GM21526 (cell line): ENCODE measurements around the gene OR6C75.
"Not testable (repeated sequence)": the region's sequence is repeated elsewhere in the genome, so short reads cannot be mapped to it uniquely, and the experiment has no call there.

Experiments used
- ATAC-seq: cut with Tn5 transposase; IDR thresholded peaks from one replicate; pipeline ENCODE4 v1.9.1; 2021; ENCODE audit warnings: moderate library complexity; ENCODE audit not compliant: unreplicated experiment, low FRiP score

Gene OR6C75

GRCh38 chr12:55362675-55363074 is at the start of gene OR6C75:
Gene OR6C75, plus strand, starts transcription at chr12:55362975. Its CDS starts 2,136 bp downstream, at chr12:55365111.
- no peak for ATAC-seq

DNA sequence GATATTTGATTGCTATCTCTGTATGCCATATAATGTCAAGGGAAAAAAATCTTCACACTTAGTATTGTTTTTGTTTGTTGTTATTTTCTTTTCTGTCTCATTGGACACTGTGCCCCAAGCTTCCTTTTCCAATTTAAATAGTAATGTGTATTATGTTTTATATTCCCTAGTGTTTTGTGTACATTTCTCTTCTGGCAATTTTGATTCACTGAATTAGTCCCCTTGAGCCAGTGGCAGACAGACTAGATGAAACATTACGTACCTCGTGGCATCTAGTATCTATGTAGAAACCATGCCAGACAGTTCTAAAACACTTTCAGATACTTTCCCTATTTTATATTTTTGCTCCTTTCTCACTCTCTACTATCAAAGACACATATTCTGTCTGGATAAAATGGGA is 48.7 kb upstream of the OR6C75 start, which contains the start of gene OR6C1:
Gene OR6C1 (plus strand): TSS at position 301 of the 400 bp plus-strand sequence. CDS start 6,257 bp downstream, outside the sequence.
- no peak for ATAC-seq

DNA sequence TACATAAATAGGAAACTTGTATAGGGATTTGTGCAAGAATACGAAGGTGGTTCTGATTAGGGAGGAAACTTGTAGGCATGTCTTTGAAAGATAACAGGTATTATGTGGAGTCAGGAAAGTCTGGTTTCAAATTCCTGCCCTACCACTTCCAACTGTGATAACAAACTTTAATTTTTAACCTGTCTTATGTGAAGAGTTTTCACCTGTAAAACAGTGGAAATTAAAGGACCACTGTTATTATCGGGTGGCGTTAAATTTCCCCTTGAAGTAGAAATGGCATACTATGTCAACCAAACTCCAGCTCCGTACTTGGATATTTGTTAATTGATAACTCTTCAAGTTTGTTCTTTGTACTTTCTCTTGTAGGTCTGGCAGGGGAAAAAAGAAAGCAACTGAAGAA is 42.6 kb upstream of the OR6C75 start:
- no peak for ATAC-seq

DNA sequence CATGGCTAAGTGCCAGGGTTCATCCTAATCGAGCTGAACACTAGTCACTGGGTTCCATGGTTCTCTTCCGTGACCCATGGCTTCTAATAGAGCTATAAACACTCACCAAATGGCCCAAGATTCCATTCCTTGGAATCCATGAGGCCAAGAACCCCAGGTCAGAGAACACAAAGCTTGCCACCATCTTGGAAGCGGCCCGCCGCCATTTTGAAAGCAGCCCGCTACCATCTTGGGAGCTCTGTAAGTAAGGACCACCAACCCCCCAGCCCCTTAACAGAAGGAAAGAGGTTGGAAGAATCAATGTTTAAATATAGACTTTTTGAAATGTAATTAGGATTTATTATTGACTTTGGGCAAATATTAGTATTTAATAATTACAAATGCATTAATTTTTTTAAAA is 37.0 kb upstream of the OR6C75 start:
- not testable (repeated sequence) for ATAC-seq

DNA sequence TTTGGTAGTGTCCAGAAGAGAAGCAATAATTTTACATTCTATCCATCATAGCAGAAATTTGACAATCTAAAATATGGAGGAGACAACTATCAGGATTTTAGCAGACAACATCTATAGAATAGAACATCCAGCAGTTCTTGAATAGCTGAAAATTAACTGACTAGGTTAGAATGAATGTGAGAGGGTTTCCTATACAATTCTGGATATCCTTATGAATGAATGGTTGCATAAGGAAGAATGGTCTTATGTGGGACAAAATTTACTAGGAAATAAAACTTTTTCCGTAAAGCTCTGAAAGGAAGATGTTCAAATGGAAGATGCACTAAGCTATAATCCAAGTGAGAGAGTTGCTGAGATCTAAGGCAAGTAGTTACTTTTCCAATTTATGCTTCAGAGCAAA is 32.3 kb upstream of the OR6C75 start, which contains the start of gene OR6C3:
Gene OR6C3 (plus strand): TSS at position 301 of the 400 bp plus-strand sequence. CDS start 955 bp downstream, outside the sequence.
- ATAC-seq, result no peak

DNA sequence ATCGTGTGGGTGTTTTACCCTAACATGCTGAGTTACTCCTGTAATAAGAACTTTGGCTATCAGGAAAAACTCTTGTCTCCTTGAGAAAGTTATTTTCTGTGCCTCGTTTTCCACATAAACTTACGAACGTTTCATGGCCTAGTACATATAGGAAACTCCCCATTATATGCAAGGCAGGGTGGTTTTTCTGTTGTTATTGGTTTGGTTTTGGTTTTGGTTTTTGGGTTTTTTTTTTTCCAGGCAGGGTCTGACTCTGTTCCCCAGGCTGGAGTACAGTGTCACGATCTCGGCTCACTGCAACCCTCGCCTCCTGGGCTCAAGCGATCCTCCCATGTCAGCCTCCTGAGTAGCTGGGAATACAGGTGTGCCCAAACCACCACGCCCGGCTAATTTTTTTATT is 26.8 kb upstream of the OR6C75 start:
- ATAC-seq, result no peak

- not testable (repeated sequence) for ATAC-seq
Observed at GRCh38 chr12:55355338-55355737, 7.4 kb upstream of the OR6C75 start.

DNA sequence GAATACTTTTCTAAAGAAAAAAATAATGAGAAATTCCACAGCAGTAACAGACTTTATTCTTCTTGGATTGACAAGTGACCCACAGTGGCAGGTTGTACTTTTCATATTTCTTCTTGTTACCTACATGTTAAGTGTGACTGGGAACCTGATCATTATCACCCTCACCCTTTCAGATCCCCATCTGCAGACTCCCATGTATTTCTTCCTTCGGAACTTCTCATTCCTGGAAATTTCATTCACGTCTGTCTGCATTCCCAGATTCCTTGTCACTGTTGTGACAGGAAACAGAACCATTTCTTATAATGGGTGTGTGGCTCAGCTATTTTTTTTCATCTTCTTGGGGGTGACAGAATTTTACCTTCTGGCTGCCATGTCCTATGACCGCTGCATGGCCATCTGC is 2.3 kb downstream of the OR6C75 start:
- ATAC-seq, result no peak

DNA sequence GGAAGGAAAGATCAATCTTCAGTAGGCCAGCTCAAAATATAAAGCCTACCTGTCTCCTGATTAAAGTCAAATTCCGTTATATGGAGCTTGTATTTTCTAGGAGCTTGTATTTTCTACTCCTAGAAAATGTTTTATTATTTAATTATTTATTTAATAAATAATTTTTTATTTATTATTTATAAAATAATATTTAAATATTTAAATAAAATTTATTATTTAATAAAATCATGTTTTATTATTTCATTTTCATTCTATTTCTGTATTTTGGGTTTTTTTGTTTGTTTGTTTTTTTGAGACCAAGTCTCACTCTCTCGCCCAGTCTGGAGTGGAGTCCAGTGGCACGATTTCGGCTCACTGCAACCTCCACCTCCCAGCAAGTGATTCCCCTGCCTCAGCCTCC is 9.7 kb downstream of the OR6C75 start:
- no peak for ATAC-seq

GRCh38 chr12:55385891-55386290 is 23.1 kb downstream of the OR6C75 start:
- no peak for ATAC-seq

- ATAC-seq, result no peak
Observed at GRCh38 chr12:55392032-55392795, 29.4 kb downstream of the OR6C75 start.

DNA sequence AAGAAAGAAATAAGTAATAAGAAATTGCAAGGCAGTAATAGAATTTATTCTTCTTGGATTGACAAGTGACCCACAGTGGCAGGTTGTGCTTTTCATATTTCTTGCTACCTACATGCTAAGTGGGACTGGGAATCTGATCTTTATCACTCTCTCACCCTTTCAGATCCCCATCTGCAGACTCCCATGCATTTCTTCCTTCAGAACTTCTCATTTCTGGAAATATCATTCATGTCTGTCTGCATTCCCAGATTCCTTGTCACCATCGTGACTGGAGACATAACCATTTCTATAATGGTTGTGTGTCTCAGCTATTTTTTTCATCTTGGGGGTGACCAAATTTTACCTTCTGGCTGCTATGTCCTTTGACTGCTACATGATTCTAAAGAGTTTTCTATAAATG is 33.6 kb downstream of the OR6C75 start:
- ATAC-seq, result no peak

DNA sequence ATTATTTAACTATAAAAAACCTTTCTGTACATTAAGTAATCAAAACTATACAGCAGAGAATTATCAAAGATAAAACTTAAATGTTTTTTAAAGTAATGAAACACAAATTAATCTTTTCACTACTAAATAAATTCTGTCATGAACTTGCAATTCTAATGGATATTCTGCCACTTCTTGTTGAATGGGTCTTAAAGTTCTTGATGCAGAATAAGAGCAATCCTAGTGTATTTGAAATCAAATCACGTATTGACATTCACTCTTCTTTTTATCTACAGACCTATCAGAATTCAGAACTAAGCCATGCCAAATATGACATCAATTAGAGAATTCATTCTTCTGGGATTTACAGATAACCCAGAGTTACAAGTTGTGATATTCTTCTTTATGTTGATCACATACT is 37.5 kb downstream of the OR6C75 start, which contains the start of gene OR6C65:
Gene OR6C65 (plus strand): TSS at position 301 of the 400 bp plus-strand sequence. CDS start 0 bp downstream, at position 301.
- ATAC-seq, result no peak

GRCh38 chr12:55407866-55408265 is 45.1 kb downstream of the OR6C75 start:
- no peak for ATAC-seq

DNA sequence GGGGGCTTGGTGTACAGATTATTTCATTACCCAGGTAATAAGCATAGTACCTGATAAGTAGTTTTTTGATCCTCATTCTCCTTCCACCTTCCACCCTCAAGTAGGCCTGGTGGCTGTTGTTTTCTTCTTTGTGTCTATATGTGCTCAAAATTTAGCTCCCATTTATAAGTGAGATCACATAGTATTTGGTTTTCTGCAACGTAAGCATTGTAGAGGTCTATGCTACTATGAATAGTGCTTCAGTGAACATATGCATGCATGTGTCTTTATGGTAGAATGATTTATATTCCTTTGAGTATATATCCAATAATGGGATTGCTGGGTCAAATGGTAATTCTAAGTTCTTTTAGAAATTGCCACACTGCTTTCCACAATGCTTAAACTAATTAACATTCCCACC is 46.4 kb downstream of the OR6C75 start:
- ATAC-seq, result not testable (repeated sequence)

- ATAC-seq, result not testable (repeated sequence)
Observed at GRCh38 chr12:55412138-55412537, 49.4 kb downstream of the OR6C75 start.

GRCh38 chr12:55413498-55414388 is 51.0 kb downstream of the OR6C75 start:
- not testable (repeated sequence) for ATAC-seq

- ATAC-seq, result not testable (repeated sequence)
Observed at GRCh38 chr12:55414396-55414823, 51.6 kb downstream of the OR6C75 start.

- ATAC-seq, result not testable (repeated sequence)
Observed at GRCh38 chr12:55414889-55415288, 52.1 kb downstream of the OR6C75 start.

DNA sequence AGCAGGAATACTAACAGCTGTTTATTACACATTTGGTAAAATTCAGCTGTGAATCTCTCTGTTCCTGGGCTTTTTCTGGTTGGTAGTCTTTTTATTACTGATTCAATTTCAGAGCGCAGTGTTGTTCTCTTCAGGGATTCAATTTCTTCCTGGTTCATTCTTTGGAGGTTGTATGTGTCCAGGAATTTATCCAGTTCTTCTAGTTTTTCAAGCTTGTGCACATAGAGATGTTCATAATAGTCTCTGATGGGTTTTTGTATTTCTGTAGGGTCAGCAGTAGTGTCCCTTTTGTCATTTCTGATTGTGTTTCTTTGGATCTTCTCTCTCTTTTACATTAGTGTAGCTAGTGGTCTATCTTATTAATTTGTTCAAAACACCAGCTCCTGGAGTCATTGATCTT is 54.2 kb downstream of the OR6C75 start:
- ATAC-seq, result no peak
